ENCODE data around the gene ARHGAP19. TPM values are rescaled to one million over a fixed set of nuclear protein-coding genes. Genes with fewer than 3 reads are reported as not detected.

Gene ARHGAP19
- total RNA-seq, 4 donors from 2014 or later = 4.5 to 19.4 (median 5.3) TPM

- no peak for TF ChIP-seq CTCF (IDR thresholded peaks at IDR 0.05)
- DNase-seq (ENCODE audit: low spot score) = no peak
- ATAC-seq (ENCODE audit: low FRiP score) = no peak
These were observed 28.5 kb downstream of the ARHGAP19 start for GRCh38 chr10:97263971-97264370.

DNA sequence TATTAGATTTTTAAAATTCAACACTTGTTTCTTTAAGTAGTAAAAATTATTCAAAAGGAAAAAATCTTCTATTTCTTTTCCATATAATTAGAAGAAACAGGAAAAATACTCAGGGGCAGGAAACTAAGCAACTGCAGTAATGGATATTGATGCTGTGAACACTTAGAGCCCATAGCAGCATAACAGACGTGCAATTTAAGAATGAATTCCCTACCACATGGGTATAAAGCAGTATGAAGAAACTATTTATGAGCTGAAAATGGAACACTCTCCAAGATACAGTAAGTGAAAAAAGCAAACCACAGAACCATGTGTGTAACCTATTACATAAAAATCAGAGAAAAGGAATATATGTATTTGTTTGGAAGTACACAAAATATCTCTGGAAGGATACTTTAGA is 30.8 kb downstream of the ARHGAP19 start:
- TF ChIP-seq CTCF (IDR thresholded peaks at IDR 0.05) = no peak
- ATAC-seq (ENCODE audit: low FRiP score) = no peak
- DNase-seq (ENCODE audit: low spot score) = no peak

GRCh38 chr10:97261183-97261582 is 31.3 kb downstream of the ARHGAP19 start:
- no peak for TF ChIP-seq CTCF (IDR thresholded peaks at IDR 0.05)
- ATAC-seq (ENCODE audit: low FRiP score) = no peak
- DNase-seq (ENCODE audit: low spot score) = no peak

- no peak for TF ChIP-seq CTCF (IDR thresholded peaks at IDR 0.05)
- no peak for ATAC-seq (ENCODE audit: low FRiP score)
- no peak for DNase-seq (ENCODE audit: low spot score)
These were observed 33.3 kb downstream of the ARHGAP19 start for GRCh38 chr10:97259119-97259518.

DNA sequence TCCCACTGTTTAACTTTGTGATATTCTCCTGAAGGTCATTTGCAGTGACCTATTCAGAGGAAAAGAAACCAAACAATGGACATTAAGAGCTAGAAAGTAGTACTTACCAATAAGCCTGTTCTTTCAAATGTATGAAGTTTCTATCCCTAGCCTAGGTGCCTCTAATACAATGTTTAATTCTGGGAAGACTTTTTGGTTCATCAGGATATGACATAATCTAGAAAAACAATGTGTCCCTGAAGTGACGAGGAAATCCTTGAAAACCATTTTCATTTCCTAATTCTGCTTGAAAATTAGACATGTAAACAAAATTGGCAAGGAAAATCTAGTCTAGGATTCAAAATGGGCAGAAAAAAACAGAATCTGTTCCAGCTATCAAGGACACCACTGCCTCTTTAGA is 36.1 kb downstream of the ARHGAP19 start:
- TF ChIP-seq CTCF (IDR thresholded peaks at IDR 0.05) = no peak
- DNase-seq (ENCODE audit: low spot score) = no peak
- ATAC-seq (ENCODE audit: low FRiP score) = no peak

DNA sequence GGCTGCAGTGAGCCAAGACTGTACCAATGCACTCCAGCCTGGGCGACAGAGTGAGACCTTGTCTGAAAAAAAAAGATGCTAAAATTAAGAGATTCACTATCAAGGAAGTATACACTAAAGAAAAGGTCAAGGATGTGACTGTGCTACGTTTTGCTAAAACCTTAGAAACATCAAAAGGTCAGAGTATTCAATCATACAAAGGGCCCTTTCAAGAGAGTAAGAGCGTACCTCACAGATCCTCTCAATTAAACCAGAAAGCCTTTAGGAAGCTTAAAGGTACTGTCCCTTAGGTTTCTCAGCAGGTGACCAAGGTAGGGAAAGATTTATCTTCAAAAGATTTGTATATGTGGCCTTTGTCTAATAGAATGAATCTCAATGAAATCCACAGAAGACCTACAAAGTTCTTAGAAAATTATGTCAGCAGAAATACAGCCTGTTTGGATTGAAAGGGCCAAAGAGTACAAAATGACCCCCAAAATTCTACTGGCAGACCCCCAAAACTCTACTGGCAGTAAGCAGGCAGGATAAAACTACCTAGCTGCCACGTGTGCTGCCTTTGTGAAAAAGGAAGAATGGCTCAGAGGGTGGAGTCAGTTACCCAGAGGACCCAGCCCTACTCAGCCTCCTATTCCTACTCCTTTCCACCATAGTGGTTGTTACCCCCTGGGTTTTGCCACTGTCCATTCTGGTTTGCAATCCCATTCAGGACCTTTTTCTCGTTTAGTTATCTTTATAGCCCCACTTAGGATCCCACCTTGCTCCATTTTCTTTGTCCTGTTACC is 36.7 kb downstream of the ARHGAP19 start:
- DNase-seq (ENCODE audit: low spot score) (no peak), ATAC-seq (ENCODE audit: low FRiP score) (no peak)
- no peak for TF ChIP-seq CTCF (IDR thresholded peaks at IDR 0.05)

DNA sequence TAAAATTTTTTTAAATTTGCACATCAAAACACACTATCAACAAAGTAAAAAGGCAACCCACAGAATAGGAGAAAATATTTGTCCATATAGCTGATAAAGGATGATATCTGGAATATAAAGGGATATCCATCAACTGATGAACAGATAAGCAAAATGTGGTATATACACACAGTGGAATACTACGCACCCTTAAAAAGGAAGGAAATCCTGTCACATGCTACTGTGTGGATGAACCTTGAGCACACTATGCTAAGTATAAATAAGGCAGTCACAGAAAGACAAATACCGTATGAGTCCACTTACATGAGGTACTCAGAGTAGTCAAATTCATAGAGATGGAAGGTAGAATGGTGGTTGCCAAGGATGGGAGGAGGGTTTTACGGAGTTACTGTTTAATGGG is 37.7 kb downstream of the ARHGAP19 start:
- no peak for ATAC-seq (ENCODE audit: low FRiP score)
- no peak for TF ChIP-seq CTCF (IDR thresholded peaks at IDR 0.05)

More for the DNA sequence above, 37.7 kb downstream of the ARHGAP19 start:
- no peak for DNase-seq (ENCODE audit: low spot score)

Measured in omental fat pad (tissue), 4 donors.